Peyer's patch (tissue), 4 donors: ENCODE results near the gene WDR12. TPM values are rescaled to one million over a fixed set of nuclear protein-coding genes. Genes with fewer than 3 reads are reported as not detected.
A peak's percentile ranks its signal among the peaks of the same experiment; 100 is the strongest.
"Not testable (repeated sequence)": the region's sequence is repeated elsewhere in the genome, so short reads cannot be mapped to it uniquely, and the experiment has no call there.

Experiments used
- DNase-seq, 3 donors: peaks; one replicate each; pipeline ENCODE4 v3.0.0-alpha.2; 2017 to 2019
- H3K27ac ChIP-seq, 4 donors: fragments of 200-600 bp; sonication (generic); one replicate each; pipeline ENCODE4 v1.5.1; 2016 to 2019
- H3K27me3 ChIP-seq, 2 donors: fragments of 200-600 bp; sonication (generic); one replicate each; pipeline ENCODE4 v1.5.1; 2019
- H3K36me3 ChIP-seq, 3 donors: fragments of 200-600 bp; sonication (generic); one replicate each; pipeline ENCODE4 v1.5.1; 2016 to 2019
- H3K4me1 ChIP-seq, 4 donors: fragments of 200-600 bp; sonication (generic); one replicate each; pipeline ENCODE4 v1.5.1; 2016 to 2019
- H3K4me3 ChIP-seq, 4 donors: fragments of 200-600 bp; sonication (generic); 1 replicate in 3 of 4; 2 replicates in 1 of 4; pipeline ENCODE4 v1.5.1; 2016 to 2019; ENCODE audit warnings: mild to moderate bottlenecking in 1 of 4
- H3K9me3 ChIP-seq, 4 donors: fragments of 200-600 bp; sonication (generic); one replicate each; pipeline ENCODE4 v1.5.1; 2016 to 2019; ENCODE audit warnings: mild to moderate bottlenecking in 1 of 4
- POLR2A ChIP-seq, 2 donors: fragments of 450-650 bp; IDR thresholded peaks; one replicate each; pipeline ENCODE4 v1.5.1; 2017; ENCODE audit warnings: antibody characterized with exemption in 2 of 2, mild to moderate bottlenecking in 2 of 2, moderate library complexity in 2 of 2
- total RNA-seq, 4 donors: library from RNA; depleted of rRNA; stranded (reverse); fragments of >200 nt; gene quantifications; one replicate each; pipeline ENCODE4 v1.1.0, GENCODE V29; 2016
- TF ChIP-seq, protein P1 (sequence below), 6 experiments: fragments of 450-650 bp in 4 of 6; fragments of 200-600 bp in 2 of 6; sonication (generic) in 1 of 6; IDR thresholded peaks; one replicate each; pipeline ENCODE4 v1.5.1; 2017 to 2019; ENCODE audit warnings: antibody characterized with exemption in 6 of 6, mild to moderate bottlenecking in 3 of 6, moderate library complexity in 1 of 6

Gene WDR12
- total RNA-seq, 4 donors from 2014 or later = 2.5 to 28.6 (median 15.0) TPM

GRCh38 chr2:202877699-202878098, 33.8 kb downstream of the WDR12 start:
- TF ChIP-seq, protein P1, sequence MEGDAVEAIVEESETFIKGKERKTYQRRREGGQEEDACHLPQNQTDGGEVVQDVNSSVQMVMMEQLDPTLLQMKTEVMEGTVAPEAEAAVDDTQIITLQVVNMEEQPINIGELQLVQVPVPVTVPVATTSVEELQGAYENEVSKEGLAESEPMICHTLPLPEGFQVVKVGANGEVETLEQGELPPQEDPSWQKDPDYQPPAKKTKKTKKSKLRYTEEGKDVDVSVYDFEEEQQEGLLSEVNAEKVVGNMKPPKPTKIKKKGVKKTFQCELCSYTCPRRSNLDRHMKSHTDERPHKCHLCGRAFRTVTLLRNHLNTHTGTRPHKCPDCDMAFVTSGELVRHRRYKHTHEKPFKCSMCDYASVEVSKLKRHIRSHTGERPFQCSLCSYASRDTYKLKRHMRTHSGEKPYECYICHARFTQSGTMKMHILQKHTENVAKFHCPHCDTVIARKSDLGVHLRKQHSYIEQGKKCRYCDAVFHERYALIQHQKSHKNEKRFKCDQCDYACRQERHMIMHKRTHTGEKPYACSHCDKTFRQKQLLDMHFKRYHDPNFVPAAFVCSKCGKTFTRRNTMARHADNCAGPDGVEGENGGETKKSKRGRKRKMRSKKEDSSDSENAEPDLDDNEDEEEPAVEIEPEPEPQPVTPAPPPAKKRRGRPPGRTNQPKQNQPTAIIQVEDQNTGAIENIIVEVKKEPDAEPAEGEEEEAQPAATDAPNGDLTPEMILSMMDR (IDR thresholded peaks at IDR 0.05) = no peak
- TF ChIP-seq POLR2A (IDR thresholded peaks at IDR 0.05) = no peak
- H3K27ac ChIP-seq = no peak overlapping the region
- H3K4me3 ChIP-seq = no peak overlapping the region
- no peak for DNase-seq
- H3K4me1 ChIP-seq = no peaks in the 10 kb centered on the region
- H3K9me3 ChIP-seq = no peaks in the 10 kb centered on the region
- peaks cover 0 to 22% (median 0%) of the 10 kb centered on the region in 3 donors for H3K36me3 ChIP-seq
- no peaks in the 10 kb centered on the region for H3K27me3 ChIP-seq

GRCh38 chr2:202871300-202872141, 40.0 kb downstream of the WDR12 start, which contains the start of gene ICA1L:
ICA1L (minus strand) TSS chr2:202871766; CDS start chr2:202829009, 42,757 bp downstream.
- TF ChIP-seq, protein P1 (IDR thresholded peaks at IDR 0.05) = peak in 1 of 6 experiments; percentile 6
- no peak for TF ChIP-seq POLR2A (IDR thresholded peaks at IDR 0.05)
- peaks cover 0 to 5% (median 0%) of the 10 kb centered on the region in 4 donors for H3K4me1 ChIP-seq
- H3K27ac ChIP-seq = peak within 1 kb of the TSS in 3 of 4 donors; percentile 47 to 78 (median 59)
- H3K9me3 ChIP-seq = no peaks in the 10 kb centered on the region
- H3K4me3 ChIP-seq = peak within 1 kb of the TSS; percentile 77 to 96 (median 84)
- peak; percentile 16 to 67 (median 56) for DNase-seq
- H3K27me3 ChIP-seq = no peaks in the 10 kb centered on the region
- no peaks in the 10 kb centered on the region for H3K36me3 ChIP-seq

GRCh38 chr2:202870431-202871299, 40.8 kb downstream of the WDR12 start:
- H3K4me1 ChIP-seq = peaks cover 0 to 5% (median 0%) of the 10 kb centered on the region in 4 donors
- H3K27me3 ChIP-seq = no peaks in the 10 kb centered on the region
- no peaks in the 10 kb centered on the region for H3K9me3 ChIP-seq
- DNase-seq = peak; percentile 59 to 83 (median 68)
- H3K27ac ChIP-seq = peak overlapping the region in 3 of 4 donors; percentile 47 to 78 (median 59)
- TF ChIP-seq POLR2A (IDR thresholded peaks at IDR 0.05) = peak in 1 of 2 donors; percentile 3
- TF ChIP-seq, protein P1 (IDR thresholded peaks at IDR 0.05) = peak; percentile 31 to 50 (median 41)
- peak overlapping the region; percentile 77 to 96 (median 84) for H3K4me3 ChIP-seq
- H3K36me3 ChIP-seq = no peaks in the 10 kb centered on the region

DNA sequence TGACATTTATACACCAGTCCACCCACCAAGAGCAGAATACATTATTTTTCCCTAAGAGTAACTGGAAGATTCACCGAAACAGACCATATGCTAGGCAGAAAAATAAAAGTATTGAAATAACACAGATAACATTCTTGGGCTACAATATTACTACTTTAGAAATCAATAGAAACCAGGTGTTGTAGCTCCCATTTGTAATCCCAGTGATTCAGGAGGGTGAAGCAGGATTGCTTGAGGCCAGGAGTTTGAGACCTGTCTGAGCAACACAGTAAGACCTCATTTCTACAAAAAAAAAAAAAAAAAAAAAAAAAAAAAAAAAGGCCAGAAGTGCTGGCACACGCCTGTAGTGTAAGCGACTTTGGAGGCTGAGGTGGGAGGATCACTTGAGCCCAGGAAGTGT, 49.5 kb downstream of the WDR12 start:
- H3K4me3 ChIP-seq = no peak overlapping the region
- no peaks in the 10 kb centered on the region for H3K27me3 ChIP-seq
- H3K9me3 ChIP-seq = no peaks in the 10 kb centered on the region
- no peaks in the 10 kb centered on the region for H3K36me3 ChIP-seq
- no peak for DNase-seq
- TF ChIP-seq, protein P1 (IDR thresholded peaks at IDR 0.05) = no peak
- TF ChIP-seq POLR2A (IDR thresholded peaks at IDR 0.05) = no peak
- no peaks in the 10 kb centered on the region for H3K4me1 ChIP-seq
- H3K27ac ChIP-seq = no peak overlapping the region

- Histone ChIP-seq H3K36me3 (no peaks in the 10 kb centered on the region), H3K27ac (no peak overlapping the region), H3K4me3 (no peak overlapping the region), H3K4me1 (no peaks in the 10 kb centered on the region), H3K27me3 (no peaks in the 10 kb centered on the region), H3K9me3 (no peaks in the 10 kb centered on the region)
- DNase-seq = no peak
- no peak for TF ChIP-seq POLR2A (IDR thresholded peaks at IDR 0.05)
- TF ChIP-seq, protein P1 (IDR thresholded peaks at IDR 0.05) = no peak
Observed at GRCh38 chr2:202858601-202859000, 52.9 kb downstream of the WDR12 start.

DNA sequence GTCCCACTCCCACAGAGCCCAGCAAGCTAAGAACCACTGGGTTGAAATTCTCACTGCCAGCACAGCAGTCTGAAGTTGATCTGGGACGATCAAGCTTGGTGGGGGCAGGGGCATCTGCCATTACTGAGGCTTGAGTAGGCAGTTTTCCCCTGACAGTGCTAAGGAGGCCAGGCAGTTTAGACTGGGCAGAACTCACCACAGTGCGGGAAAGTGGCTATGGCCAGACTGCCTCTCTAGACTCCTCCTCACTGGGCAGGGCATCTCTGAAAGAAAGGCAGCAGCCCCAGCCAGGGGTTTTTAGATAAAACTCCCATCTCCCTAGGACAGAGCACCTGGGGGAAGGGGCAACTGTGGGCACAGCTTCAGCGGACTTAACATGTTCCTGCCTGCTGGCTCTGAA, 62.1 kb downstream of the WDR12 start:
- not testable (repeated sequence) for H3K4me1 ChIP-seq, H3K36me3 ChIP-seq, H3K9me3 ChIP-seq, DNase-seq, H3K27me3 ChIP-seq, H3K4me3 ChIP-seq, H3K27ac ChIP-seq
